Measurements from ENCODE around the gene NUAK1. TPM values are rescaled to one million over a fixed set of nuclear protein-coding genes. Genes with fewer than 3 reads are reported as not detected.

NUAK1 gene
- total RNA-seq, 1 experiment from 2014 or later = 7.9 TPM

DNA sequence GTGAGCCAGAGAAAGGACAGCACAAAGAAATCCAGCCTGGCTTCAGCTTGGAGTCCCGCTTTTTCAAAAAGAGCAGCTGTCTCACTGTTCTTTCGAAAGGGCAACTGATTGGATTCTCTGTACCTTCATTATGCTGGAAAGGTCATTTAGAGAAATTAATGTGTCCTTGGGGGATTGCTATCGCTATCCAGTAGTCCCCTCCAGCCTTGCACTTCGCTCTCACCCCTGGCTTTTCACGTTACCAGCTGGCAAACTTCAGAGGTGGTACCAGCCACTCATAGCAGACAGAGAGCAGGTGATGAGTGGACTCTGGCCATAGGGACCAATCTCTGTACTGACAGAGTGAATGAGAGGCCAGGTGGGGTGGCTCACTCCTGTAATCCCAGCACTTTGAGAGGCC lies 11.8 kb upstream of the NUAK1 start:
- no peaks in the 10 kb centered on the region for H3K27me3 ChIP-seq (ENCODE audit: insufficient read depth, low read depth)
- H3K9me3 ChIP-seq (ENCODE audit: insufficient read depth, low read depth) = no peaks in the 10 kb centered on the region
- no TSS peak for BruUV-seq (replicated peaks)
- H3K36me3 ChIP-seq (ENCODE audit: low read depth) = no peaks in the 10 kb centered on the region
- H3K4me1 ChIP-seq (replicated peaks; ENCODE audit: insufficient read depth) = no peaks in the 10 kb centered on the region
- intact Hi-C loops (cut with micrococcal nuclease; ENCODE audit: unreplicated experiment) = no loop called here
- CTCF ChIA-PET = interaction anchor here (1.4 kb wide), 1 partner anchor 730 kb away, joined by 3 read pairs; no protein-coding TSS in a partner anchor
- H3F3A ChIP-seq (ENCODE audit: insufficient read depth, low read depth) = no peaks in the 10 kb centered on the region
- H3K4me3 ChIP-seq = no peak overlapping the region
- no peak overlapping the region for H3K4me2 ChIP-seq
- no peaks in the 10 kb centered on the region for H3K79me2 ChIP-seq (ENCODE audit: low read depth)
- H3K9me2 ChIP-seq (ENCODE audit: insufficient read depth) = no peaks in the 10 kb centered on the region
- no peak for DNase-seq
- no peak overlapping the region for H3K27ac ChIP-seq
- no peaks in the 10 kb centered on the region for H4K20me1 ChIP-seq (ENCODE audit: insufficient read depth)
- POLR2A ChIA-PET (ENCODE audit: unreplicated experiment) = no interaction called here
- H2AFZ ChIP-seq = no peak overlapping the region
- TF ChIP-seq, protein P1, sequence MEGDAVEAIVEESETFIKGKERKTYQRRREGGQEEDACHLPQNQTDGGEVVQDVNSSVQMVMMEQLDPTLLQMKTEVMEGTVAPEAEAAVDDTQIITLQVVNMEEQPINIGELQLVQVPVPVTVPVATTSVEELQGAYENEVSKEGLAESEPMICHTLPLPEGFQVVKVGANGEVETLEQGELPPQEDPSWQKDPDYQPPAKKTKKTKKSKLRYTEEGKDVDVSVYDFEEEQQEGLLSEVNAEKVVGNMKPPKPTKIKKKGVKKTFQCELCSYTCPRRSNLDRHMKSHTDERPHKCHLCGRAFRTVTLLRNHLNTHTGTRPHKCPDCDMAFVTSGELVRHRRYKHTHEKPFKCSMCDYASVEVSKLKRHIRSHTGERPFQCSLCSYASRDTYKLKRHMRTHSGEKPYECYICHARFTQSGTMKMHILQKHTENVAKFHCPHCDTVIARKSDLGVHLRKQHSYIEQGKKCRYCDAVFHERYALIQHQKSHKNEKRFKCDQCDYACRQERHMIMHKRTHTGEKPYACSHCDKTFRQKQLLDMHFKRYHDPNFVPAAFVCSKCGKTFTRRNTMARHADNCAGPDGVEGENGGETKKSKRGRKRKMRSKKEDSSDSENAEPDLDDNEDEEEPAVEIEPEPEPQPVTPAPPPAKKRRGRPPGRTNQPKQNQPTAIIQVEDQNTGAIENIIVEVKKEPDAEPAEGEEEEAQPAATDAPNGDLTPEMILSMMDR (conservative IDR thresholded peaks at IDR 0.05) = no peak
- no peak for TF ChIP-seq EZH2 (IDR thresholded peaks at IDR 0.05; ENCODE audit: low read depth)

DNA sequence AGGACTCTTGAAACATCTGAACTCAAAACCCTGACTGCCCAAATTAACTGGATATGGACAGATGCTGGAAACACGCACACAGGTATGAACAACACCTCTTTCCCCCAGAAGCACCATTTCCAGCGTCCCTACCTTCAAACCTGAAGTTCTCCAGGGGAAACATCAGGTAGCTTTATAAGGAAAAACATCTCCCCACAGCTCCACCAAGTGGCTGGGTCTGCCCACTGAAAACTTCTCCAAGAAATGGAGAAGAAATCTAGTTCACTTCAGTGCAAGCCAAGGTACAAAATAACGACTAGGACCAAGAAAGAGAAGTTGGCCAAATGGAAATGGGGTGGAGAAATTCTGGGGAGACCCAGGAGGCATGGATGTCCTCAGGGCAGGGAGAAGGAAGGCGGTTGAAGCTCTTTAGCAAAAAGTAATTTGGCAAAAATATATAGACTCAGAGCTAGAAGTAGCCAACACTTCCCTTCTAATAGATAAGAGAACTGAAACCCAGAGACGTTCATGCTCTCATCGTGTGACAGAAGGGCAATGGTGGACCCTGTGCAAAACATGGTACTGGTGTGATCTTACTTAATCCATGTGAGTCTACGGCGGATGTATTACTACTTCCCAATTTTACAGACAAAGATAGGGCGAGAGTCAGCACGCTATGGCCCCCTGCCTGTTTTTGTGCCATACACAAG lies 10.5 kb upstream of the NUAK1 start:
- no peaks in the 10 kb centered on the region for H3K9me2 ChIP-seq (ENCODE audit: insufficient read depth)
- H3K9me3 ChIP-seq (ENCODE audit: insufficient read depth, low read depth) = no peaks in the 10 kb centered on the region
- TF ChIP-seq EZH2 (IDR thresholded peaks at IDR 0.05; ENCODE audit: low read depth) = no peak
- TF ChIP-seq, protein P1 (conservative IDR thresholded peaks at IDR 0.05) = peak; percentile 68; the same call in 1 of the 2 replicates
- ChIA-PET POLR2A (ENCODE audit: unreplicated experiment) (interaction anchor here (0.6 kb wide), 1 partner anchor 792 kb away, joined by 5 read pairs; no protein-coding TSS in a partner anchor), CTCF (interaction anchor here (0.5 to 1.8 kb wide), 7 partner anchors 11 to 728 kb away, joined by 4 to 17 read pairs (median 8); no protein-coding TSS in a partner anchor)
- no peak overlapping the region for H3K27ac ChIP-seq
- no peaks in the 10 kb centered on the region for H3K27me3 ChIP-seq (ENCODE audit: insufficient read depth, low read depth)
- no peaks in the 10 kb centered on the region for H4K20me1 ChIP-seq (ENCODE audit: insufficient read depth)
- H3K36me3 ChIP-seq (ENCODE audit: low read depth) = no peaks in the 10 kb centered on the region
- H3K4me3 ChIP-seq = no peak overlapping the region
- no peak overlapping the region for H2AFZ ChIP-seq
- peaks cover under 1% of the 10 kb centered on the region; the same call in 1 of the 2 replicates for H3F3A ChIP-seq (ENCODE audit: insufficient read depth, low read depth)
- BruUV-seq (replicated peaks) = no TSS peak
- H3K4me2 ChIP-seq = no peak overlapping the region
- peak in 1 of 2 experiments; percentile 27 for DNase-seq
- intact Hi-C loops (cut with micrococcal nuclease; ENCODE audit: unreplicated experiment) = no loop called here
- no peaks in the 10 kb centered on the region for H3K79me2 ChIP-seq (ENCODE audit: low read depth)
- no peaks in the 10 kb centered on the region for H3K4me1 ChIP-seq (replicated peaks; ENCODE audit: insufficient read depth)

DNA sequence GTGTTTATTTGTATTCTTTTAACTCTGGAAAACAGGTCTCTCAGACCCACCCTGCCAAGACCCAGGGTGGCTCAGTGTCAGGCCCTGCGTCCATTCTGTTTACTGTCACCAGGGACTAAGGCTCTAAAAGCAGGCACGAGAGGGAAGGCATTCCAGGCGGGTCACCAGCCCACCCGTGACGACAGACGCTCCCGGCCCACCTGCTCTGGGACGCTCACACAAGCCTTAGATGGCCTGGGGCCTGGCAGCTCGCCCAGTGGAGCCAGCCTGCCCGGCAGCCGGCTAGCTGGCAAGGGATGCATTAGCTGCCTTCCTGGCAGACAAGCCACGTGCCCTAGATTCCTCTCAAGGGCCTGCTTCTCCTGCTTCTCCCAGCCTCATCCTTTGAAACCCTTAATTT lies 9.2 kb upstream of the NUAK1 start:
- Histone ChIP-seq H3K79me2 (ENCODE audit: low read depth) (peaks cover under 1% of the 10 kb centered on the region; the same call in 1 of the 2 replicates), H3K9me2 (ENCODE audit: insufficient read depth) (no peaks in the 10 kb centered on the region), H3K36me3 (ENCODE audit: low read depth) (no peaks in the 10 kb centered on the region), H4K20me1 (ENCODE audit: insufficient read depth) (no peaks in the 10 kb centered on the region), H3K4me2 (no peak overlapping the region), H3K4me3 (no peak overlapping the region), H3F3A (ENCODE audit: insufficient read depth, low read depth) (peaks cover 7% of the 10 kb centered on the region), H3K4me1 (replicated peaks; ENCODE audit: insufficient read depth) (0 out of 2 replicates have a peak, but pooled peaks cover 1% of the 10 kb centered on the region), H3K9me3 (ENCODE audit: insufficient read depth, low read depth) (no peaks in the 10 kb centered on the region), H3K27me3 (ENCODE audit: insufficient read depth, low read depth) (no peaks in the 10 kb centered on the region), H2AFZ (no peak overlapping the region), H3K27ac (no peak overlapping the region)
- no TSS peak for BruUV-seq (replicated peaks)
- TF ChIP-seq, protein P1 (conservative IDR thresholded peaks at IDR 0.05) = no peak
- ChIA-PET CTCF (interaction anchor here (1.8 kb wide), 1 partner anchor 727 kb away, joined by 8 read pairs; no protein-coding TSS in a partner anchor), POLR2A (ENCODE audit: unreplicated experiment) (no interaction called here)
- no peak for DNase-seq
- intact Hi-C loops (cut with micrococcal nuclease; ENCODE audit: unreplicated experiment) = no loop called here
